ENCODE measurements around the gene LSM10. TPM values are rescaled to one million over a fixed set of nuclear protein-coding genes. Genes with fewer than 3 reads are reported as not detected.
A peak's percentile ranks its signal among the peaks of the same experiment; 100 is the strongest.

The LSM10 gene
- total RNA-seq, 1 donor from 2014 or later: 45.7 TPM

GRCh38 chr1:36369061-36369861, 28.4 kb downstream of the LSM10 start:
- no peak for DNase-seq (ENCODE audit: low spot score)
- peaks cover 58% of the 10 kb centered on the region for H3K4me1 Mint-ChIP-seq (ENCODE audit: low read depth)
- H3K27ac Mint-ChIP-seq (ENCODE audit: unreplicated experiment): peak overlapping the region; percentile 27
- no peaks in the 10 kb centered on the region for H3K9me3 Mint-ChIP-seq (ENCODE audit: low read depth)
- no peaks in the 10 kb centered on the region for H3K27me3 Mint-ChIP-seq (ENCODE audit: low read depth)
- no peak overlapping the region for H3K4me3 Mint-ChIP-seq (ENCODE audit: unreplicated experiment)
- peaks cover 2% of the 10 kb centered on the region for H3K36me3 Mint-ChIP-seq (ENCODE audit: low read depth)
- TF ChIP-seq, protein P1, sequence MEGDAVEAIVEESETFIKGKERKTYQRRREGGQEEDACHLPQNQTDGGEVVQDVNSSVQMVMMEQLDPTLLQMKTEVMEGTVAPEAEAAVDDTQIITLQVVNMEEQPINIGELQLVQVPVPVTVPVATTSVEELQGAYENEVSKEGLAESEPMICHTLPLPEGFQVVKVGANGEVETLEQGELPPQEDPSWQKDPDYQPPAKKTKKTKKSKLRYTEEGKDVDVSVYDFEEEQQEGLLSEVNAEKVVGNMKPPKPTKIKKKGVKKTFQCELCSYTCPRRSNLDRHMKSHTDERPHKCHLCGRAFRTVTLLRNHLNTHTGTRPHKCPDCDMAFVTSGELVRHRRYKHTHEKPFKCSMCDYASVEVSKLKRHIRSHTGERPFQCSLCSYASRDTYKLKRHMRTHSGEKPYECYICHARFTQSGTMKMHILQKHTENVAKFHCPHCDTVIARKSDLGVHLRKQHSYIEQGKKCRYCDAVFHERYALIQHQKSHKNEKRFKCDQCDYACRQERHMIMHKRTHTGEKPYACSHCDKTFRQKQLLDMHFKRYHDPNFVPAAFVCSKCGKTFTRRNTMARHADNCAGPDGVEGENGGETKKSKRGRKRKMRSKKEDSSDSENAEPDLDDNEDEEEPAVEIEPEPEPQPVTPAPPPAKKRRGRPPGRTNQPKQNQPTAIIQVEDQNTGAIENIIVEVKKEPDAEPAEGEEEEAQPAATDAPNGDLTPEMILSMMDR (IDR thresholded peaks at IDR 0.05): peak; percentile 90

DNA sequence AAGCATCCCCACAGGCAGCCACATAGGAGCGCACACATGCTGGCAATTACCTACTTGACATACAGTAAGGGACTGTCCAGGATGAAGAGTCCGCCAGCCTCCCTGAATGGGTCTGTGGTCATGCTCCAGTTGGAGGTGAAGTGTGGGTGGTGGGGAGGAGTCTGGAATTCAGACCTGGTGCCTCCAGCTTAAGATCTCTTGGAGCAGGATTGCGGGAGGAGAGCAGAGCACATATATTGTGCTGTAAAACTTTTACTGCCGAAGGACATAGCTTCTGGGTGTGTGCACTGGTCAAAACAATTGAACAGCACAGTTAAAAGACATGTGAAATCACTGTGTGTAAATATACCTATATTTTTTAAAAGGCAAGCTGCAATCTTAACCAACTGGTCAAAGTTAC, 29.9 kb downstream of the LSM10 start:
- H3K4me3 Mint-ChIP-seq (ENCODE audit: unreplicated experiment): no peak overlapping the region
- no peak overlapping the region for H3K27ac Mint-ChIP-seq (ENCODE audit: unreplicated experiment)

GRCh38 chr1:36367066-36367465, 30.6 kb downstream of the LSM10 start:
- DNase-seq (ENCODE audit: low spot score): no peak
- TF ChIP-seq, protein P1 (IDR thresholded peaks at IDR 0.05): no peak
- H3K4me1 Mint-ChIP-seq (ENCODE audit: low read depth): peaks cover 36% of the 10 kb centered on the region
- peak overlapping the region; percentile 12 for H3K27ac Mint-ChIP-seq (ENCODE audit: unreplicated experiment)
- H3K9me3 Mint-ChIP-seq (ENCODE audit: low read depth): no peaks in the 10 kb centered on the region
- H3K36me3 Mint-ChIP-seq (ENCODE audit: low read depth): peaks cover 7% of the 10 kb centered on the region
- no peaks in the 10 kb centered on the region for H3K27me3 Mint-ChIP-seq (ENCODE audit: low read depth)
- no peak overlapping the region for H3K4me3 Mint-ChIP-seq (ENCODE audit: unreplicated experiment)

More for the DNA sequence above, 29.9 kb downstream of the LSM10 start:
- no peak for DNase-seq (ENCODE audit: low spot score)
- Mint-ChIP-seq H3K27me3 (ENCODE audit: low read depth) (no peaks in the 10 kb centered on the region), H3K36me3 (ENCODE audit: low read depth) (peaks cover 7% of the 10 kb centered on the region), H3K4me1 (ENCODE audit: low read depth) (peaks cover 44% of the 10 kb centered on the region), H3K9me3 (ENCODE audit: low read depth) (no peaks in the 10 kb centered on the region)
- TF ChIP-seq, protein P1 (IDR thresholded peaks at IDR 0.05): no peak

DNA sequence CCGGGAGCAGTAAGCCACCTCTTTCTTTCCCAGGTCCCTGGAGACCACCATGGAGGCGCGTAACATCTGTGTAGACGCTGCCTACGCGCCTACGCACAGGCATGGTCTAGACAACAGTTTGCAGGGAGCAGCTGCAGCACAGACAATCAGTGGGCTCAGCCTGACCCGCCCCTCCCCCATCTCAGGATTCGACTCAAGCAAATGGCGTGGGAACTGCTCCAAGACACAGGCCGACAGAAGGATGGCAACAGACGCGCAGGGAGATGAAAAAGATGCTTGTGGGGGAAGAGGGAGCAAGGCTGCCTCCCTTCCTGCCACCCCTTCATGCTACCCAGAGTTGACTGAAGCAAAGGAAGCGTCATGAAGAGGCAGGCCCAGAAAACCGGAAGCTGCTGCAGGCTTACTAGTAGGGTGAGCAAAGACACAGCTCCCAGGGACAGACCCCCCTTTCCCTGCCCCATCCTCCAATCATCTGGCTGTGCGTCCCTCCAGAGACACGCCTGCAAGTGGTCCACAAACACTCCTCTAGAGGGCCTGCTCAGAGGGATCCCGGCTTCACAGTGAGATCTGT, 31.5 kb downstream of the LSM10 start:
- Mint-ChIP-seq H3K9me3 (ENCODE audit: low read depth) (no peaks in the 10 kb centered on the region), H3K4me3 (ENCODE audit: unreplicated experiment) (no peak overlapping the region), H3K36me3 (ENCODE audit: low read depth) (peaks cover 11% of the 10 kb centered on the region), H3K27me3 (ENCODE audit: low read depth) (no peaks in the 10 kb centered on the region), H3K27ac (ENCODE audit: unreplicated experiment) (peak overlapping the region; percentile 79), H3K4me1 (ENCODE audit: low read depth) (peaks cover 36% of the 10 kb centered on the region)
- TF ChIP-seq, protein P1 (IDR thresholded peaks at IDR 0.05): no peak
- no peak for DNase-seq (ENCODE audit: low spot score)

DNA sequence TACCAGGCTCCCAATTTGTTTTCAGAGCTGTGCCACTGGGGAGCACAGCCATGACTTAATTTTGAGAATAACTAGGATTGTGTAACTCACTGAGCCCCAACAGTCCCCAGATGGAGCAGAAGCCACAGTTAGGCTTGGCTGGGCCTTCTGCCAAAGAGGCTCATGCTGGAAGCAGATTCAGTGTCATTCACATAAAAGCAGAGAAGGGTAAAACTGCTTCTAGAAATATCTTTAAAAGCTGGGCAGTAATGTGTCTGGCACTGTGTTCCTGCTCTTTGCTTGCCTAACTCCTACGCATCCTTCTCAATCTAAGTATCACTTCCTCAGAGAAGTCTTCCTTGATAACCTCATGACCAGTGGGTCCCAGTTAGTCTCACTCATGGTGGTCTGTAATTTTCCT, 32.3 kb downstream of the LSM10 start:
- Mint-ChIP-seq H3K36me3 (ENCODE audit: low read depth) (peaks cover 14% of the 10 kb centered on the region), H3K4me3 (ENCODE audit: unreplicated experiment) (no peak overlapping the region), H3K27me3 (ENCODE audit: low read depth) (no peaks in the 10 kb centered on the region), H3K9me3 (ENCODE audit: low read depth) (no peaks in the 10 kb centered on the region), H3K27ac (ENCODE audit: unreplicated experiment) (peak overlapping the region; percentile 79), H3K4me1 (ENCODE audit: low read depth) (peaks cover 37% of the 10 kb centered on the region)
- no peak for DNase-seq (ENCODE audit: low spot score)
- TF ChIP-seq, protein P1 (IDR thresholded peaks at IDR 0.05): no peak
